IPS DF 19.7 (cell line): ENCODE measurements around the gene LMBRD1.
"Not testable (repeated sequence)": the region's sequence is repeated elsewhere in the genome, so short reads cannot be mapped to it uniquely, and the experiment has no call there.

ENCODE experiments used
- DNase-seq: peaks from one replicate; pipeline ENCODE4 v3.0.0-alpha.2; 2013; ENCODE audit warnings: low read depth, low spot score

Gene LMBRD1

GRCh38 chr6:69756366-69756765, 40.4 kb downstream of the LMBRD1 start:
- DNase-seq: no peak

GRCh38 chr6:69735027-69735426, 61.8 kb downstream of the LMBRD1 start:
- DNase-seq: no peak

- DNase-seq: no peak
Measured at GRCh38 chr6:69732640-69733039, 64.2 kb downstream of the LMBRD1 start.

GRCh38 chr6:69732045-69732444, 64.8 kb downstream of the LMBRD1 start:
- no peak for DNase-seq

DNA sequence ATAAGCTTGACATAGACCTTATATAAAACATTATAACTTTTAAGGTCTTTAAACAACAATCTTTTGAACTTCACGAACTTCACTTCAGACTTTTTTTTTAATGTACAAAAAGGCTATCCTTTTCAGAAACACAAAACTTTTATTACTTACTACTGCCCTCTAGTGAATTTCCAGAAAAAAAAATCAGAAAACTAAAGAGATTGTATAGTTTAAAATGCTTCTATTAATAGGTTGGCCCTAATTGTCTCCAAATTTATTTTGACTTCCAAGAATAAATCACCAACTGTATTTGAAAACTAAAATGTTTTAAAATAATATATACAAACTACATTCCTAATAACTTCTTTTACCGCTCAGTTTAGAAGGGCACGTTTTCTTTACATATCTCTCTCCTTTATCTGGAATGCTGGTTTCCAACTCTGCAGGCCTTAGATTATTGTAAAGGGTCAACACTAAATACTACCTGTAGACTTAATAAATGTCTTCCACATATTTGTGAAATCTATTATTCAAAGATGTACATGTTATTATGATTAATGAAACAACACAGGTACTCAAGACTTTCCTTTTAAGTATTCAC, 66.8 kb downstream of the LMBRD1 start:
- DNase-seq: no peak

DNA sequence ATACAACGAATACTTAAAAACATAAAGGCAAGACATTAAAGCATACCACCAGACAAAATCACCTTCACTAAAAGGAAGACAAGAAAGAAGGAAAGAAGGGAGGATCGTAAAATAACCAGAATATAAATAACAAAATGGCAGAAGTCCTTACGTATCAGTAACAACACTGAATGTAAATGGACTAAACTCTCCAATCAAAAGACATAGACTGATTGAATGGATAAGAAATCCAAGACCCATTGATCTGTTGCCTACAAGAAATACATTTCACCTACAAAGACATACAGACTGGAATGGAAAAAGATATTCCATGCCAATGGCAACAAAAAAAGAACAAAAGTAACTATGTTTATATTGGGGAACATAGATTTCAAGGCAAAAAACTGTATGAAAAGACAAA, 74.1 kb downstream of the LMBRD1 start:
- no peak for DNase-seq

DNA sequence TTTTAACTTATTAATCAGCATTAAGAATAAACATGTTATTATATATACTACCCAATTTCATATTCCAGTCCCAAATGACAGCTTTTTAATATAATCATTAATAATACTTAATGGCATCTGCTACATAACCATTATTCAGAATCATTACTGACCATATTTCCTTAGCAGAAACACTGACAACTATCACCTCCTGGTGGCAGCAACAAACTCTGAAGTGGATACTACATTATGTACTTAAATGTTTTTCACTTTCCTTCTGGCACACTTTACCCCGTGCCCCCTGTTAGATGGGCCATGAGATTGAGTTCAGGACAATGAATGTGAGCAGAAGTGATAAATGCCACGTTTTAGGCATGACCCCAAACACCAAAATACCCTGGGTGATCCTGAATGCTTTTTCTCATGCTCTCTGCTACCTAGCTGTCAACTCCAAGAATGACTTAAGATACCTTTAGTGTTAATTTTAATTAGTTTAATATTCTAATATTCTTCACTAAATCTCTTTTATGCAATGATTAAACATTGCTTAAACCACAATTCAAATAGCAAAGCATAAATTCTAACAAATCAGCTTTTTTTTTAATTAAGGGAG, 77.1 kb downstream of the LMBRD1 start:
- no peak for DNase-seq

- DNase-seq: no peak
Measured at GRCh38 chr6:69706724-69707123, 90.1 kb downstream of the LMBRD1 start.

DNA sequence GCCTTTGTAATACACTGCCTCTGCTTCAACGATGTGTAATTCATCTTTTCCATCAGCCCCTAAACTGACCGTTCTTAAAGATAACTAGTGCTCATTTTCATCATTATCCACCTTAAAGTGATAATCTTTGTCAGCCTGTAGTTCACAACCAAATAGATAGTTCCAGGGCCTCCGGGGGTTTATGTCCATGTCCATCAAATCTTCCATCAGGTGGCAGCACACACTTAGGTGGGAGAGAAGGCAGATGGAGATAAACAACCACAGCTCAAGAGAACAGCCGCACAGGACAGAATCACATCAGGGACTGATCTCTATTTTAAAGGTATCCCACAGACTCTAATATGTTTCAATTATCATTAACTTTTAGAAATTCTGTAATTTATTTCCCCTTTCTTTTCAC, 90.9 kb downstream of the LMBRD1 start:
- DNase-seq: no peak

- DNase-seq: no peak
Measured at GRCh38 chr6:69704916-69705315, 91.9 kb downstream of the LMBRD1 start.

GRCh38 chr6:69699655-69700054, 97.2 kb downstream of the LMBRD1 start:
- DNase-seq: no peak

GRCh38 chr6:69696273-69696672, 100.5 kb downstream of the LMBRD1 start:
- DNase-seq: no peak

DNA sequence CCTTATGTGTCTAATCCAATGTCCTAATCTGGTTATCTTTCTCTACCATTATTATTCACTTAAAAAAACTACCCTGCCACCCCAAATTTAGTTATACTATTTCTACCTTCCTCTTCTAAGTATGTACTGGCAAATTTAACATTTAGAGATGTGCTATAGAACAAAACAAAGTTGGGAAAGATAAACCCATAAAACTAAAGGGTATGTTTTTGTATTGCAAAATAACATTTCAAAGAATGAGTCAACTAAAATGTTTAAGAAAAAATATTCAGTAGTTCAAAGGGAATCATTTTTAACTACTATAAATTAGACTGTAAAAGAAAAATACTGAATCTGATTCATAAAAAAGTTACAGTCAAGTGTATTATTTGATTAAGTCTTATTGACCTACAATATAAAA, 103.0 kb downstream of the LMBRD1 start:
- no peak for DNase-seq

GRCh38 chr6:69690986-69691385, 105.8 kb downstream of the LMBRD1 start:
- no peak for DNase-seq

GRCh38 chr6:69680302-69680701, 116.5 kb downstream of the LMBRD1 start:
- DNase-seq: no peak

- DNase-seq: no peak
Measured at GRCh38 chr6:69673298-69673697, 123.5 kb downstream of the LMBRD1 start.

- no peak for DNase-seq
Measured at GRCh38 chr6:69668916-69669315, 127.9 kb downstream of the LMBRD1 start.

DNA sequence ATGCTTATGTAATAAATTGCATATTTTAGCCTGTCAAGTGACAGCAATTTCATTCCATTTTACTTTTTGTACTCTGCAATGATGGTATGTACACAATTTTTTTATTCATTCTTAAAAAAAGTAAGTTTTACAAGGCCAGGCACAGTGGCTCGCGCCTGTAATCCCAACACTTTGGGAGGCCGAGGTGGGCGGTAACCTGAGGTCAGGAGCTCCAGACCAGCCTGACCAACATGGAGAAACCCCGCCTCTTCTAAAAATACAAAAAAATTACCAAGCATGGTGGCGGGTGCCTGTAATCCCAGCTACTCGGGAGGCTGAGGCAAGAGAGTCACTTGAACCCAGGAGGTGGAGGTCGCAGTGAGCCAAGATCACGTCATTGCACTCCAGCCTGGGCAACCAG, 130.0 kb downstream of the LMBRD1 start:
- not testable (repeated sequence) for DNase-seq

GRCh38 chr6:69665437-69665836, 131.4 kb downstream of the LMBRD1 start:
- no peak for DNase-seq

GRCh38 chr6:69664551-69664950, 132.3 kb downstream of the LMBRD1 start:
- no peak for DNase-seq

DNA sequence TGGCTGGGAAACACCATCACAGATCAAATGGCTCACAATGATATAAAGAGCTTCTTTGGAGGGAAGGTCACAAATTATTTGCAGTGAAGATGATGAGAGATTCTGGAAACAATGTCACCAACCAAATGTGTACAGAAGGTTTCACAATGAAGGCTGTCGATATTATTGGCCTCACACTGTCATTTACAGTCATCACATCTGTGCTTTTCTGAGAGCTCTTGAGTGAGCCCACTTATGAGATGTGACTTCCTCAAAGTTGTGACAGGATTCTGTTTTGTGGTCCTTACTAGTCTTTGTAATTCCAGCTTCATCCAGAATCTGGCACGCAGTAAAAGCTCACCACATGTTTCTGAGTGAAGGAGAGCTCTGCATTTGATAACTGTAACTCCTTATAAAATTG, 133.6 kb downstream of the LMBRD1 start:
- DNase-seq: no peak

GRCh38 chr6:69650703-69651102, 146.1 kb downstream of the LMBRD1 start:
- no peak for DNase-seq

GRCh38 chr6:69647726-69648125, 149.1 kb downstream of the LMBRD1 start:
- no peak for DNase-seq

DNA sequence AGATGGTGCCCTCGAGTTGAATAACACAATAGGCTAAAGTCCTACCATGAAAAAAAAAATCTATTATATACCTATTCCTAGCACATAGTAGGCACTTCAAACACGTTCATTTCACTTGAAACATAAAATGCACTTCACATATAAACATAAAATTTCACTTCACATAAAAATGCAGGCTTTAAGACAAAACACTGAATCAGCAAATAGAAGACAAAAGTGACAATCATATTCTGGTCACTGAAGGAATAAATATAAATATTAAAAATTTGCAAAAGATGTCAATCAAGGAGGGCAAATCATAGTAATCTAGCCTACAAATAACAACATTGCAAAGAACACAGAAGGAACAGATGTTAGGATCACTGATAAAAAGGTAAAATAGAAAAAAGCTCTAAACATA, 153.1 kb downstream of the LMBRD1 start:
- DNase-seq: no peak
